Type B pancreatic cell (in vitro differentiated cells): ENCODE results near the gene TRMT2A. TPM values are rescaled to one million over a fixed set of nuclear protein-coding genes. Genes with fewer than 3 reads are reported as not detected.

Experiments
- DNase-seq: peaks from one replicate; pipeline ENCODE4 v3.0.0; 2021; ENCODE audit warnings: mixed read lengths; ENCODE audit not compliant: unreplicated experiment; ENCODE audit errors: extremely low spot score
- H3K27ac Mint-ChIP-seq: 2 replicates; pipeline ENCODE4 v1.8.0; 2021; ENCODE audit warnings: mild to moderate bottlenecking, mixed read lengths
- H3K27me3 Mint-ChIP-seq: 2 replicates; pipeline ENCODE4 v1.8.0; 2021; ENCODE audit warnings: mixed read lengths
- H3K36me3 Mint-ChIP-seq: 2 replicates; pipeline ENCODE4 v1.8.0; 2021; ENCODE audit warnings: mixed read lengths
- H3K4me1 Mint-ChIP-seq: one replicate; pipeline ENCODE4 v1.8.0; 2021; ENCODE audit warnings: mixed read lengths; ENCODE audit not compliant: unreplicated experiment
- H3K4me3 Mint-ChIP-seq: 2 replicates; pipeline ENCODE4 v1.8.0; 2021; ENCODE audit warnings: mild to moderate bottlenecking, mixed read lengths
- H3K9me3 Mint-ChIP-seq: 2 replicates; pipeline ENCODE4 v1.8.0; 2021; ENCODE audit warnings: mixed read lengths
- CTCF ChIP-seq: fragments of 200-600 bp; sonication (generic); conservative IDR thresholded peaks from 2 replicates; pipeline ENCODE4 v1.5.0; 2021; ENCODE audit warnings: antibody characterized with exemption, mild to moderate bottlenecking
- microRNA-seq: library from miRNA; unstranded; fragments of <30 nt; microRNA quantifications from one replicate; pipeline ENCODE4, GENCODE V29; 2020
- total RNA-seq: library from RNA; stranded (reverse); gene quantifications from 2 replicates; pipeline ENCODE4 v1.2.1, GENCODE V29; 2021; ENCODE audit warnings: low replicate concordance

Gene TRMT2A
- total RNA-seq, 1 donor from 2014 or later = 64.8 TPM

- Mint-ChIP-seq H3K4me1 (no peaks in the 10 kb centered on the region), H3K27me3 (no peaks in the 10 kb centered on the region), H3K36me3 (no peaks in the 10 kb centered on the region), H3K4me3 (no peak overlapping the region), H3K9me3 (no peaks in the 10 kb centered on the region), H3K27ac (no peak overlapping the region)
- no peak for DNase-seq
- no peak for TF ChIP-seq CTCF
Observed at GRCh38 chr22:20062043-20062765, 54.8 kb downstream of the TRMT2A start.

Small RNA genes lying within 50 kb of the gene (microRNA-seq; reads per million reads assigned to microRNA genes)
- not detected for gene MIR6816

Other genes with a start within 250 kb of the TRMT2A start
- 87.2 and 87.4 TPM in 2 replicates for gene COMT, start 175.5 kb downstream of the TRMT2A start, total RNA-seq
- 13.2 and 25.1 TPM in 2 replicates for gene TXNRD2, start 175.4 kb downstream of the TRMT2A start, total RNA-seq
- 40.8 and 55.3 TPM in 2 replicates for gene ARVCF, start 100.4 kb downstream of the TRMT2A start, total RNA-seq
- 17.4 and 32.1 TPM in 2 replicates for gene TANGO2, start 96.1 kb downstream of the TRMT2A start, total RNA-seq
- gene DGCR8, start 37.0 kb downstream of the TRMT2A start, total RNA-seq = 39.0 and 61.3 TPM in 2 replicates
- 129 and 235 TPM in 2 replicates for gene RANBP1, start 1.1 kb downstream of the TRMT2A start, total RNA-seq
- gene ZDHHC8, start 14.6 kb upstream of the TRMT2A start, total RNA-seq = 55.2 and 73.6 TPM in 2 replicates
- gene CCDC188, start 33.8 kb upstream of the TRMT2A start, total RNA-seq = 2.6 and 4.3 TPM in 2 replicates
- 9.0 and 12.8 TPM in 2 replicates for gene RTN4R, start 151.1 kb upstream of the TRMT2A start, total RNA-seq
- gene DGCR6L, start 202.8 kb upstream of the TRMT2A start, total RNA-seq = 35.9 and 46.6 TPM in 2 replicates